Effector CD4-positive, alpha-beta T cell (primary cell): Measurements from ENCODE around the gene NEMP1.

Experiments
- DNase-seq: peaks from one replicate; pipeline ENCODE4 v3.0.0-alpha.2; 2020

The NEMP1 gene

DNA sequence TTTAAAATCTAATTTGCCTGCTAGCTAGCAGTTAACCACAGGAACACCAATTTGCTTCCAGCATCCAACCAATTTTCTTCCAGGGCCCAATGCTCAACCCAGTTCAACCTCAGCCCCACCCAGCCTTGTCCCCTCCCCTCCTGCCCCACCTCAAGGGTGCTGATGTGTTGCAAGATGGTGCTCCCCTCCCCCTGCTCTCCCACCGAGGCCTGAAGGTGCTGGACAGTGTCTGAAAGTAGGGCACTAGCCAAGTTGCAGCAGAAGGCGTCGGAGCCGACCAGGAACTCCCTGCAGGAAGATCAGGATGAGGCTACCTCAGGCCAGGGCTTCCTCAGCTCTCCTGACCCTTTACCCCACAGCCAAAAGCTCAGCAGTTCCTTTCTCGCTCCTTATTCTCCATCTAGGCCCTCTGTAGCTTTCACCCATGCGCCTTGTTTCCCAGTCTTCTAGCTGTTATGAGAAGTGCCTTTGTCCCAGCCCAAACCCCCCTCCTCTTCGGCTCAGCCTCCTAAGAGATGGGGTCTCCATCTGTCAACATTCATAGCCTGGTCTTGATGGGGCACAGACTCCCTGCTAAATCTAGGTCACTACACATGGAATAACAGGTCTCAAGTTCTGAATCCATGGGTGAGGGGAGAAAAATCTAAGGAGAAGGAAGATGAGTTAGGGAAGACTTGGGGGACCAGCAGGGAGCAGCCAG, 29.0 kb upstream of the NEMP1 start:
- DNase-seq: no peak

DNA sequence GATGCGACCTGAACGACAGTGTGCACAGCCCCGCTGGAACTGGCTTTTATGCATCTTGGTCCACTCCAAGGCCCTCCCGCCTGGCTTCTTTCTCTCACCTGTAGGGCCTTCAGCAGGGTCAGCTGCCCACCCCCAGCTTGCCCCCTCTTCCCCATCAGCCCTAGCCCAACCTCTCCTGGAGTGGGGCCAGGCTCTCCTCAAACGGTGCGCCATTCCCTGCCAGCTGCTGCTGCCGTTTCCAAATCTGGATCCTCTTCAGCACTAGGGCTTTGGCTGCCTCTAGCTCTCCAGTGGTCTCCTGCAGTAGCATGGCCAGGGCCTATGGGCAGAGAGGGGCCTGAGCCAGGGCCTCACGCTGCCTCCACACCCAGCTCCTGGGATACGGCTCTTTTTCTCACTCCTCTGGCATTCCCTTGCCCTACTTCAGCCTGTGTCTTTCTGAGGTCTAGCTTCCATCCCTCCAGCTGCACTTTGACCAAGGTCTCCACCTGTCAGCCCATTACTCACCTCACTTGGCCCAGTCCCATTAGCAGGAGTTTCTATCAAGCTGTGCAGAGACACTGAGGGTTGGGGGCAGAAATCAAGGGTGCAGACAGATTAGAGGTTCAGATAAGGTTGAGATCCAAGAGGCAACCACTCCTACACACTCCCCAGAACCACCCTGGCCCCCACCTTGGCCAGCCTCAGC, 27.6 kb upstream of the NEMP1 start:
- DNase-seq: no peak

DNA sequence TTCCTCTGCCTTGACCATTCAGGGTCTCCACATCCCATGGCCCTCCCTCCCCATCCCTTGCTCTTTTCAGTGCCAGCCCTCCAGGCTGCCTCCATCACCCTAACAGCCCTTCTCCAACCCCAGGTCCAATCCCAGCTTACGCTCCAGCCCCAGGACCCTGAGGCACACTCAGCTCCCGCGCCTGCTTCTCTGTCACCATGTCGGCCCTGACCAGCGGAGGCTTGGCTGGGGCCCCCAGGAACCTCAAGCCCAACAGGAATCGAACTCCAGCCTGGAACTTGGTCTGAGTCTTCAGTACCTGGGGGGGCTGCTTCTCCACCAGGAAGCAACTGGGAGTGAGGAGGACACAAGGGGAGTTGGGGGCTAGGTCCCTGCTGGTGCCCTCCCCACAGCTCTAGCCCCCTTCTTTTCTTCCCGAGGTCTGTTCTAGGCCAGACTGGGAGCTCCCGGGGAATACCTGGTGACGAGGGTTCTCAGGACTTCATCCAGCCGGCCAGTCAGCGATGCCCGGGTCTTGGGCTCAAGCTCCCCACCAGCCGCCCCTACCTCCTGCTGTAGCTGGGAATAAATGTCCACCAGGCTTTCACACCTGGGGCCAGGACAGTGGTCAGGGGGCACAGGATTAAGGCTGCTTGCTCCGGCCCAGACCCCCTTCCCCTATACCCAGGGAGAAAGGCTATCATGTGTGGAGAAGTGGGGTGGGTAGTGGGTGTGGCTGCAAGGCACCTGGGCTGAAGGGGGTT, 26.6 kb upstream of the NEMP1 start:
- DNase-seq: no peak

DNA sequence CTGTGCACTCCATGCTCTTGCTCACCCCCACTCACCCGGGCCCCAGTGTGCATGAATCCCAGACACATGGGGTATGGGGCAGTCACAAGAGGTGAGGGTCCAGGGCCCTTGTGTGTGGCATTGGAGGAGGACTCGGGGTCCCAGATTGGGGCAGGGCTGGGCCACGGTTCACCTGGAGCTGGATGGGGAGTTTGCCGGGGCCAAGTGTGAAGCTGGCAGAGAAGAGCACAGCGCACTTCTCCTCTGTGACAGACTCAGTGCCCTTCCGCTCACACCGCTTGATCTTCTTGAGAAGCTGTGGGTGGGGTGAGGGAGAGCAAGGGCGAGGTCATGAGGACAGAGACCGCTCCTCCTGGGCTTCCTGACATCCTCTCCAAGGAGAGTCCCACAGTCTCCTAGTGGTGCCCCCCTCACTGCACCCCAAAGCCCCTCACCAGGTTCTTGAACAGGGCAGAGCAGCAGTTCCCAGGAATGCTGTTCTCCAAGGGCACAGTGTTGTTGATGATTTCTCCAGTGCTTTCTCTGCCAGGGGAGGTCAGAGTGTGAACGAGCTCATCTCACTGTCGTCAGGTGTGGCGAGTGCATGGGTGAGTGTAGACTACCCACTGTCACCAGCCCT, 25.8 kb upstream of the NEMP1 start:
- DNase-seq: no peak

DNA sequence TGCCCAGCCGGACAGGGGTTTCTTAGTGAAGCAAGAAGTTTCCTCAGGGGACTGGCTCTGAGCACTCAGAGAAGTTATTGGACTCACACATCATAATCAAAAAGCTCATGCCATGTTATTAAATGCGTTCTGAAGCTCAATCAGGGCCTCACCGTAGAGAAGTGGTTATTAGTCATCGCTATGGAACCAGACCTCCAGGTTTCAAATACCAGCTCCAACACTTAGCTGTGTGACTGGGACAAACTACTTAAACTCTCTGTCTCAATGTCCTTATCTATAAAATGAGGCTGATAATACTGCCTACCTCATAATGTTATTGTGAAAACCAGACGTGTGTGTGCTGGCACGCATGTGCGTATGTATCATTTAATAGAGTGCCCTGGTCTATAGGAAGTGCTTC, 25.3 kb upstream of the NEMP1 start:
- no peak for DNase-seq

DNA sequence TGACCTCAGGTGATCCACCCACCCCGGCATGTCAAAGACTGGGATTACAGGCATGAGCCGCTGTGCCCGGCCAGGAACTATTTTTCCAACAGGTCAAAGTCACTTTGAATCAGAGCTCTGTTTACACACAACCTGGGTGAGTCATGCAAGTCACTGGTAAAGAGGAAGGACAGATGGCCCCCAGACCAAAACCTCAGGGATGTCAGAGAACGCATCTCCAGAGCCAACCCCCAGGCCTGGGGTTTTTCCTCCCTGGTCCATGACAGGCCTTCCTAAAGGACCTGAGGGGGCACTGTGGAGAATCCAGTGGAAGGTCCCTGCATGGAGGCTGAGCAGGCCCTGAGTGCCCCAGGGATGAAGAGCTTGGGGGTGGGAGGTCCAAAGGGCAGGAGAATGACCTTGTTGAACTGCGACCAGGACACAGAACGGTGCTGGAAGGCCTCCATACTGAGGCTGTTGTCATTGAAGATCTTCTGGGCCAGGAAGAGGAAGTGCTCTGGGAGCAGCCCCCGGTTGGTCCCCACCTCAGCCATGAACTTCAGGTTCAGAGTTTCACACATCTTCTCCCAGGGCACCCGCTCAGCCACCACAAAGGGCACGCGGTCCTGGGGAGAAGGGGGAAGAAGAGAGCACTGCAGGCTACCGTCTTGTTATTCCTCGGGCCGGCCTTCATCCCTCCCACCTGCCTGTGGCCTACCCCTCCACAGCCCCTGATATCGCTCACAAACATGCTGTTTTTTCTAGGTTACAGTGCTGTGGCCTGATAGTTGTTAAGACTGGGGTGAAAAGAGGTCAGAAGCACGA, 23.5 kb upstream of the NEMP1 start:
- no peak for DNase-seq

DNA sequence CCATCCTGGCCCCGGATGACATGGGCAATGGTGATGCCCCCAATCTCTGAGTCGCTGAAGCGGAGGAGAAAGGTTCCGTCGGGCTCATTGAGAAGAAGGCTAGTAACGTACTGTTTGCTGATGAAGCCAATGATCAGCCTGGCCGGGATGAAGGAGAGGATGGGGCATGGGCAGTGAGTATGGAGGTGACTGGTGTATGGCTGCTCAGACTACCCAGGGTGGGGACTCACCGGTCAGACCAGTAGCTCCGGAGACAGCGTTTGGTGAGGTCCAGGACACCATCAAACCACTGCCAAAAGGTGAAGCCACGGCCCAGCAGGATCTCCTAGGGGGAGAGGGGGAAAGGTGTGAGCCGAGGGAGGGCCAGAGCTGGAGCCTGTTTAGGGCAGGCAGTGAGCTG, 21.2 kb upstream of the NEMP1 start:
- no peak for DNase-seq

DNA sequence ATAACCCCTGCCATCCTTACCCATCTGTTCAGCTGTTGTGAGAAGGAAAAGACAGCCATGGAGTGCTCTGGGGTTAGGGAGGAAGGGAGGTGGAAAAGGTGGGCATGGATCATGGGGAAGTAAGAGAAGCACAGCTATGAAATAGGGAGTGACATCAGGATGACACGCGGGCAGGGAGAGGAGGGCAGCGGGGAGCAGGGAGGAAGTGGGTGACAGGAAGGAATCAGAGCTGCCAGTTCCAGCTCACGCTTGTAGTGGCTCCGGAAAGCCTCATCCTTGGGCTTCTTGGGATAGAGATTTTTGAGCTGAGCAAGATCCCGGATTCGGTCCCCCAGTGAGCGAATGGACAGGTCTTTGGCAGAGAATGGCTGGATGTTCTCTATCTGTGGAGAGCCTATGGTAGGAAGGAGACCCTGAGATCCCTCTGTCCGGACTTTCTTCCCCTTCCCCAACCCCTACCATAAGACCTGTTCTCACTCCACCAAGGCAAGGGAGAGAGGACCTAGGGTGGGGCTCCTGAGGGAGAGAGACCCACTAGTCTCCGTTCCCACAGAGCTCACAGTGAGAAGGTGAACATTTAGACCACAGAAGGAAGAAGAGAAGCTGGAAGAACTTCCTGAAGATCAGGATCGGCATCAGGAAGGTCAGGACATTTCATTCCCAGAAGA, 20.6 kb upstream of the NEMP1 start:
- no peak for DNase-seq

DNA sequence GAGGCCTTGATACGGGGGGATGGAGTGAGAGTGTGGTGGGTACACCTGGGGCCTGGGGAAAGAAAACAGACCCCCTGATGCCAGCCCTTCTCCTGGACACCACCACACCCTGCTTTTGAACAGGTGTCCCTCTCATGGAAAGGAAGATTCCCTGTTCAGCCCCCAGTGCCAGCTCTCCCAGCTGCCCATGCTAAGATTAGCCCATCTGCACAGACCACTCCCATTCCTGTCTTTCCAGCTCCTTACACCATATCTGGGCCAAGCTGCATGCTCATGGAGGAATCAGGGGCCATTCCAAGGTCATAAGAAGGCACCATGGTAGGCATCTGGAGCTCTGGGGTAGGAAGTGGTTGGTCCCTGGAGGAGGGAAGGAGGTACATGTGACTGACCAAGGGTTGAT, 20.0 kb upstream of the NEMP1 start:
- DNase-seq: no peak

DNA sequence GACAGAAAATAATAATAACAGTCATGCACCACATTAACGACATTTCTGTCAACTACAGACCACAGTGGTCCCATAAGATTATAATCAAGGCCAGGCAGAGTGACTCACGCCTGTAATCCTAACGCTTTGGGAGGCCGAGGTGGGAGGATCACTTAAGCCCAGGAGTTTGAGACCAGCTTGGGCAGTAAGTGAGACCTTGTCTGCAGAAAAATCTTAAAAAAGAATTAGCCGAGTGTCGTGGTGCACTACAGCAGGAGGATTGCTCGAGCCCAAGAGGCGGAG, 18.9 kb upstream of the NEMP1 start:
- no peak for DNase-seq

DNA sequence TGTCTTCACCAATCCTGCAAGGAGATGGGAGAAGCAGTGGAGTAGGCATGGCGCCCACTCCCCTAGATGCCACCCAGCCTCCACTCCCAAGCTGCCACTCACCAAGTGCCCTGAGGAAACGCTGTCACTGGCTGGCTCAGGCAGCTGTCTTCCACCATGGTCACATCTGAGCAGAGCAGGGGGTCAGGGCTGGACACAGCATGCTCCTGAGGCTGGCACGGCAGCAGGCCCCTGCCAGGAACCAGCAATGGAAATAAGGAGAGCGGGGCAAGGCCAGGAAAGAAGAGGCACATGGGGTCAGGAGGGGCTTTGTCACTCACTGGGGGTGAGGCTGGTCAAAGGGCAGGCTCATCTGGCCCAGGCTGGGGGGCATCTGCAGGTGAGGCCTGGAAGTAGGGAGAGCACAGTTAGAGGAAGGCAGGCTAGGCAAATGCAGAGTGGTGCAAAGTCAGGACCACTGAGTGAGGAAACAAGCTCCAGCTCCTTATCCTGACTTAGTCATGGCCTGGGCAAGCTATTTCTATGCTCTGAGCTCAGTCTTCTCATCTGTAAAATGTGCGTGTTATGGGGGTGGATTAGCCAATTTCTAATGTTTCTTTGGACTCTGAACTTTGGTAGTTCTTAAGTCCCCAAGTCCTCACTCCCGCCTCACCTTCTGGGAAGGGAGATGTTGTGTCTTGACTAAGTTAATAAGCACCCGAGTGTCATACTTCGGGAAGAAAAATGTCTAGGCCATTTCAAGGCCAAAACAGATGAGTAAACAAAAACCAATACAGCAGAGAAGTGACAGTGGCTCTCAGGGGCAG, 18.4 kb upstream of the NEMP1 start:
- no peak for DNase-seq

DNA sequence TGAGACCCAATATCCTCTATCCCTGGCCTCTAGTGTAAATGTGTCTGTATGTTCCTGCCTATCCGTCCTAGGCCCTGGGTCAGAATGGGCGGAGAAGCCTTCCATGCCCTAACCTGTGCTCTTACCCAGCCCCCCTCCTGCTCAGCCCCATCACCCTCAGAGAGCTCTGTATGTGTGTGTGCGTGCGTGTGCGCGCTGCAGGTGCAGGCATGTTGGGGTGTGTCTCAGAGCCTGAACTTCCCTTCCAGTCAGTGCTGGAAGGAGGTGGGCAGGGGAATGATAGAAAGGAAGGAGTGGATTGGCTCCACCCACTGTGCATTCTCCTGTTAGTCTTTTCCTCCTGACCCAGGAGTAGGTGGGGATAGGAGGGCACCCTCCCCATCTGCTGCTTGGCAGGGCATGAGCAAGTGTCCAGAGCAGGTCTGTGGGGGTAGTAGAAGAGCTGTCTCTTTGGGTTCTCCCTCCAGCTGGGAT, 17.5 kb upstream of the NEMP1 start:
- no peak for DNase-seq

DNA sequence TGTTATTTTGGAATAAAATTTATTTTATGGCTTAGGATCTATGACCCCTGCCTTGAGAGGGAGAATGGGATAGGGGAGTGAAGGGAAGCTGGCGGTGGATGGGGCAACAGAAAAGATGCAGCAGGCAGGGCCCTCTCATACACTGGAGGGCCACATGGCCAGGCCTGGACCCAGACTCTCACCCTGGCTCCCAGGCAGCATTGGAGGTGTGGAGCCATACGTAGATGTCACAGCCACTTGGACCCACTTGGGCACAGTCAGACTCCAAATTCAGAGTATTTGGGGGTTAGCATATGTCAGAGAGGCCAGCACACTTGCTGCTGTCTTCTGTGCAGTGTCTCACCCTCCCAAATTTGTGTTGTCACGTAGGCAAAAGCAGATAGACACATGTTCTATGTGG, 16.8 kb upstream of the NEMP1 start:
- no peak for DNase-seq

DNA sequence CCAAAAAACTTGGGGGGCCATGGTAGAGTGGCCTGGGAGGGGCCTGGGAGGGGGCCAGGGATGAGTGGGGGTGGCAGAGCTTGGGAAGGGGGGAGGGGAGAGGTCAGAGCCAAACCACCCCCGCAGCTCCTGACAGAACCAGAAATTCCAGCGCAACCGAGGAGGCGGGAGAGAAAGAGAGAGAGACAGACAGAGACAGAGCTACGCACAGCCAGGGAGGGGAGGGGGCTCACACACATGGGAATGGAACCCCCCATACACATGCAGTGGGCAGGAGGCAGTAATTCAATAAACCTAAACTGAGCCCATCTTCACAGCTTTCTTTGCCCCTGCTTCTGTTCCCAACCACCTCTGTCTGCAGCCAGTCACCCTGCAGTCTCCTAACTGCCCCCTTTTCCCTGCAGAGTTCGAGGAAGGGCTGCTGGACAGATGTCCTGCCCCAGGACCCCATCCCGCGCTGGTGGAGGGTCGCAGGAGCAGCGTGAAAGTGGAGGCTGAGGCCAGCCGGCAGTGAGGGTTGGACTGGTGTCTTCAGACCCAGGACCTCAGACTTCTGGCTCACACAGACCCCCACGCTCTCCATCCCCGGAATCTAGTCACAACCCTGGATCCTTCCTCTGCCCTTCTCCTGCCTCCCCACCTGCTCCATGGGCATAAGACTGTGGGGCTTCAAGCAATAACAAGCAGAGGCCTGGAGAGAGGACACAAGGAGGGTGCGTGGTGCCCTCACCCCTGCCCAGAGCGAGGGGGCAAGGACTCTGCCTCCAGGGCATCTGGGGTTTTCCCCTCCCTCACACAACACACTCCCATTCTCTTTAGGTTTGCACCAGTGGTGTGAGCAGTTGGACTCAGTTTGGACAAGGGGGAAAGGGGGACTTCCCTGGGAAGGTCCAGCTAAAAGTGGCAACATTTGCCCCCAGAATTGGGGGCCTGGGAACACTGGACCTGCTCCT, 15.9 kb upstream of the NEMP1 start:
- no peak for DNase-seq

DNA sequence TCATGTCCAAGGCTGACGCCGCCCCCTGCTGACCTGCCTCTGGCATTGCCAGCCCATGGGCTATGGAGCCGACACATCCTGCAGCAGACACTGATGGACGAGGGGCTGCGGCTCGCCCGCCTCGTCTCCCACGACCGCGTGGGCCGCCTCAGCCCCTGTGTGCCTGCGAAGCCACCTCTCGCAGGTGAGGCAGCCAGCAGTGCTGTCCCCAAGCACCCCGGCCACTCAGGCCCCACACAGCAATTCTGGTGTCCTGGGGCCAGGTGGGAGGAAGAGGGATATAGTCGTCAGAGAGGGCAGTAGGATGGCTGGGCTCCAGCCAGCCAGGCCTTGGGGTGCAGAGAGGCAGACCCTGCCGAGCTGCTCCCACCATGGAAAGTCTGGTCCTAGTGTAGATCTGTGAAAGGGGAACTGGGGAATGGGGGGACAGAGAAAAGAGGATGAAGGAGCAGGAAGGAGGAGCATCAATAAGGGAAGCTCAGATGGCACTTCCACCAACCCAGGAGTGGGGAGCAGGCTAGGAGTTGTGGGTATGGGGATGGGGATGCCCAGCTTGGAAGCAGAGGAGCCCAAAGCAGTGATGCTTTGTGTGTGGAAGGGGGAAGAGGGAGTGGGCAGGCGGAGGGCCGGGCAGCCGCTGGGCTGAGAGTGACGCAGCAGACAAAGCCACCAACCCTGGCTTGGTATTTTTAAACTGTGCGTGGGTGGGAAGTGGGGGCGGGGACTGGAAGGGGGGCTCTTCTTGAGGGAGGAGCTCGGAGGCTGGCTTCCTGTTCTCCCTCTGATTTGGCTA, 15.0 kb upstream of the NEMP1 start:
- DNase-seq: peak; percentile 40

DNA sequence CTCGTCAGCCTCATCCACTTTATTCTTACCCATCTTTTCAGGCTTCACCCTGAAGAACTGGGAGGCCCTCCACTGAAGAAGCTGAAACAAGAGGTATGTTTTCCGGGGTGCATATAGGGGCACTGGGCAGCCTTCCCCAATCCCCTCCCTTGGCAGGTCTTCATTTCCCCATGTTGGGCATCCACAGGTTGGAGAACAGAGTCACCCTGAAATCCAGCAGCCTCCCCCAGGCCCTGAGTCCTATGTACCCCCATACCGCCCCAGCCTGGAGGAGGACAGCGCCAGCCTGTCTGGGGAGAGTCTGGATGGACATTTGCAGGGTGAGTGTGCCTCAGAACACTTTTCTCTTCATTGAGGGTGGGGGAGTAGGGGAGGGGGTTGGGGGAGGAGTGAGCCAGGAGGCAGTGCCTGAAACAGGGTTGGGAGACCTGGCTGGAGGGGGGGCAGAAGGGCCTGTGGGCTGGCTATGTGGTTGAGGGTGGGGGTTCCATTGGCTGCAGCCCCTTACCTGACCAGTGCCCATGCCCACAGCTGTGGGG, 14.4 kb upstream of the NEMP1 start:
- no peak for DNase-seq

DNA sequence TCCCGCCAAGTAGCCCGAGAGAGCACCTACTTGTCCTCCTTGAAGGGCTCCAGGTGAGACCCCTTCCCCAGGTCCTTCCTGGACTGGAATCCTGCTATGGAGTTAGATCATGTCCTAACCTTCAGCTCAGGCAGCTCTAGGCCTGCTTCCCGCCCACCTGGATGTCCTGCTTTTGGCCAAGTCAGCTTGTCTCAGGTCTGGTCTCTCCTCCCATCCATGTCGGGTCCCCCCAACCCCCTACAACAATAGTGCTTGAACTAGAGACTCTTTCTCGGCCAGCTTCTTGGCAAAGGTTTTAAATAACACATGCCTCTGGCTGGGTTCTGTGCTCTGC, 13.9 kb upstream of the NEMP1 start:
- DNase-seq: no peak

DNA sequence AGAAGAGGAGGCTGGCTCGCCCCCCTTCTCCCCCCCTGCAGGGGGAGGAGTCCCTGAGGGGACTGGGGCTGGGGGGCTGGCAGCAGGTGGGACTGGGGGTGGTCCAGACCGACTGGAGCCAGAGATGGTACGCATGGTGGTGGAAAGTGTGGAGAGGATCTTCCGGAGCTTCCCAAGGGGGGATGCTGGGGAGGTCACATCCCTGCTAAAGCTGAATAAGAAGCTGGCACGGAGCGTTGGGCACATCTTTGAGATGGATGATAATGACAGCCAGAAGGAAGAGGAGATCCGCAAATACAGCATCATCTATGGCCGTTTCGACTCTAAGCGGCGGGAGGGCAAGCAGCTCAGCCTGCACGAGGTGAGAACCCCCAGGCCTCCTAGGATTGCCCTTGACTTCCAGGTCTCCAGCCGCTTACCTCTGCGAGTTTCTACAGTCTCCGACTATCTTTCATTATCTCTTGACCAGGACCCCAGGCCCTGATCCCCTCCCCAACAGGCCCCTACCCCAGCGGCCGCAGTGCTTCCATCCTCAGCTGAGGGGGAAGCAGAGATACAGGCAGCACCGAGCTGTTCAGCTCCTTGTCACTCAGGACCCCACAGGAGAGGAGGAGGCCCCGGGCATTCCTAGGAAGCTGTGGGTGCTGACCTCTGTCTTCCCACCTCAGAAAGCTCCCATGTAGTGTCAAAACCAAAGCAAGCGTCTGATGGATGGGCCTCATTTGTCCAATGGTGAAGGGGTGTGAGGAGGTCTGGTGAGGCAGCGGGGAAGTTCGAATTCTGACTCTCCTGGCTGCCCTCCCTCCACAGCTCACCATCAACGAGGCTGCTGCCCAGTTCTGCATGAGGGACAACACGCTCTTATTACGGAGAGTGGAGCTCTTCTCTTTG, 13.3 kb upstream of the NEMP1 start:
- DNase-seq: no peak
